Right cardiac atrium (tissue), 5 donors: ENCODE data around the gene OLFML2A. TPM values are rescaled to one million over a fixed set of nuclear protein-coding genes. Genes with fewer than 3 reads are reported as not detected.

Experiments
- ATAC-seq, 2 donors: fragments of 200-7000 bp; cut with Tn5 transposase; one replicate each; pipeline versions ENCODE4 v1.8.0 to v1.9.1; 2020; ENCODE audit warnings: moderate library complexity in 2 of 2, mild to moderate bottlenecking in 1 of 2
- DNase-seq, 3 donors: peaks; one replicate each; pipeline ENCODE4 v3.0.0-alpha.2; 2020
- H3K27ac ChIP-seq: one replicate; pipeline ENCODE4 v1.5.1; 2013; ENCODE audit warnings: mild to moderate bottlenecking, low read length, control low read depth, moderate library complexity
- H3K27me3 ChIP-seq: one replicate; pipeline ENCODE4 v1.6.1; 2013; ENCODE audit not compliant: control insufficient read depth, insufficient read depth
- H3K4me1 ChIP-seq: one replicate; pipeline ENCODE4 v1.6.1; 2013; ENCODE audit warnings: low read length; ENCODE audit not compliant: control insufficient read depth, insufficient read depth
- H3K4me3 ChIP-seq: one replicate; pipeline ENCODE4 v1.5.1; 2013; ENCODE audit warnings: low read length, control low read depth
- H3K9me3 ChIP-seq: one replicate; pipeline ENCODE4 v1.6.1; 2013; ENCODE audit warnings: low read length; ENCODE audit not compliant: control insufficient read depth
- WGBS: extraction: QIAGEN DNeasy Blood & Tissue Kit; methylation state at CpG from one replicate; pipeline ENCODE4 v1.1.7; 2013; 5-methylcytosine and 5-hydroxymethylcytosine counted together
- intact Hi-C, 4 donors: fragments of 100-400 bp; cut with DNase I; formaldehyde crosslinking; loops; one replicate each; pipeline versions ENCODE4 v1.11.0 to v1.14.0; 2022 to 2023
- polyA plus RNA-seq: library from polyadenylated mRNA; stranded (reverse); fragments of 200-250 nt; gene quantifications from one replicate; pipeline ENCODE4 v1.2.3, GENCODE V29; 2013
- total RNA-seq, 4 donors: library from RNA; stranded (reverse); fragmentation: NEBNext Ultra II Directional; extraction: Animal tissue kit (Norgen Biotek cat#: 25700); gene quantifications; one replicate each; pipeline ENCODE4 v1.2.1, GENCODE V29; 2021
- donor health status: healthy with polysubstance abuse.
- donor health status: DM: no; HTN: yes; CAD: no.
- donor health status: DM: no; HTN: no; CAD: no.
- donor health status: DM: no; HTN: yes; CAD: no; lungs with severe emphysema.
- donor health status: DM: yes; HTN: yes; CAD: no.

The OLFML2A gene
- total and polyA plus RNA-seq, 5 donors, result 15.1 to 34.4 (median 28.7) TPM

DNA sequence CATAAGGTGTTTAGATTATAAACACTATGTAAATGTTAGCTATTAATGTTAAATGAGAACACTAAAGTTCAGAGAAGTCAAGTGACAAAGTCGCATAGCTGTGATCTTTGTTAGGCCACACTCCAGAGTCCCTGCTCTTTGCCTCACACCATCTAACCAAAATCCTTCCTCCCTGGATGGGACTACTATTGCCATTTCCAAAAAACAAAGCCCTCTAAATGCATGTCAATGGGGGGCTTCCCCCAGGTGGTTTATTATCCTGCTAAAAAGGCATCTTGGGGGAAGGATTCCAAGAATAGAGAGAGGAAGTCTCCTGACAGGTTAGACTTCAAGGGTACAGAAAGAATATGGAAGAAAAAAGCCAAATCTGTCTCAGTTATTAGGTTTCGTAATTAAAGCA lies 16.2 kb upstream of the OLFML2A start:
- ATAC-seq (no peak), DNase-seq (no peak)
- H3K9me3 ChIP-seq, result no peaks in the 10 kb centered on the region
- H3K4me1 ChIP-seq, result no peaks in the 10 kb centered on the region
- intact Hi-C loops, result no loop called here
- no peaks in the 10 kb centered on the region for H3K27me3 ChIP-seq
- H3K4me3 ChIP-seq, result no peak overlapping the region
- H3K27ac ChIP-seq, result no peak overlapping the region
- 97% methylated on average over 2 of the region's 2 CpGs for WGBS

DNA sequence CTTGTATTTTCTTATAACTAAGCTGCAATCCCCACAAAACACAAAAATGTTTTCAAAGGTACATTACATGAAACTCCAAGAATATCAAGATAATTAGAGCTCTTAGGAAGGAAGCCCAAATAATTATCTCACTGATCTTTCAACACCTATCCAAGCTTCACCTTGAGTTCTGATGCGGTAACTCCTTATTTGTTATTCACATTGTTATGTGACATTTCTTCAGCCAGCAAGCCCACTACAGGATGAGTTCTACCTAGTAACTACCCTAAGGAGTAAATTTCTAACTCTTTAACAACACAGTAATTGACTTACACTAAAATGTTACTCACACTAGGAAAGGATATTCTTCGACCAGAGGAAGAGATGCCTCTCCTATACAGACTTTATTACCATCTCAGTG lies 15.7 kb upstream of the OLFML2A start:
- Histone ChIP-seq H3K27me3 (no peaks in the 10 kb centered on the region), H3K4me3 (no peak overlapping the region), H3K4me1 (no peaks in the 10 kb centered on the region), H3K9me3 (no peaks in the 10 kb centered on the region), H3K27ac (no peak overlapping the region)
- DNase-seq (no peak), ATAC-seq (no peak)
- 81% methylated on average over 2 of the region's 2 CpGs for WGBS
- intact Hi-C loops, result no loop called here

DNA sequence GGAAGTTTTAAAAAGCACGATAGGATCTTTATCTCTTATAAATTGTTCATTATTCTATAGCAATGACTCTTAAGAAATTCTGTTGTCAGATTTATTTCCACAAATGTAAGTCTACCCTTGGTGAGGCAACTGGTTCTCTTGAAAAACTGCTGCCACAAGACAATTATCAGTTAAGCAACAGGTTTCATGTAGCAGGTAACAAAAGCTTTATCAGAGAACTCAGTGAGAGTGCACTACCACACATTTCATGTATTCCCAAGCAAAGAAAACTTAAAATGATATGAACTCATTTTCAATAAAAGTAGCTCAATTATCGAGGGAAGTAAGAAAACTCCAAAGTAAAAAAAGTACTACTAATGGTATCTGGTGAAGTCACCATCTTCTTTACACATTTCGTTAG lies 15.2 kb upstream of the OLFML2A start:
- ATAC-seq, result no peak
- no peak for DNase-seq
- no peak overlapping the region for H3K27ac ChIP-seq
- no peaks in the 10 kb centered on the region for H3K4me1 ChIP-seq
- no peaks in the 10 kb centered on the region for H3K9me3 ChIP-seq
- intact Hi-C loops, result no loop called here
- no peak overlapping the region for H3K4me3 ChIP-seq
- 81% methylated on average over 3 of the region's 3 CpGs for WGBS
- no peaks in the 10 kb centered on the region for H3K27me3 ChIP-seq

DNA sequence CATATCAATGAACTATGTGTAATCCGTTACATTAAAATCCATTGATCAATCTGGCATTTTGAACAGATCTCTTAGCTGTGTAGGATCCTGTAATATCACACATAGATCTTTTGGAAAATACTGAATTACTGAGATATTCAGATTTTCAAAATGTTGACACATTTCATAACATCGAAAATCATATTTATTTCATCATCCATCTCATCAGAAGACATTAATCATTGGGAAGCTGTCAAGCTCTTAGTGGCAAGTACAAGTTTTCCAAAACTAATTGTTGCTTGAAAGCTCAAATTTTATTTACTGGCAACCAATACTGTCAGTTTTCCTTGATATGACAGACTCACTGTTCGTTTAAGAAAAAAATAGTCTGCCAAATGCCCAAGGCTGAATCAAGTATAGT lies 14.3 kb upstream of the OLFML2A start:
- no peak for DNase-seq
- intact Hi-C loops, result no loop called here
- no peak overlapping the region for H3K4me3 ChIP-seq
- H3K27me3 ChIP-seq, result peaks cover 3% of the 10 kb centered on the region
- H3K4me1 ChIP-seq, result no peaks in the 10 kb centered on the region
- no peak overlapping the region for H3K27ac ChIP-seq
- WGBS, result 89% methylated on average over 3 of the region's 3 CpGs
- no peaks in the 10 kb centered on the region for H3K9me3 ChIP-seq
- ATAC-seq, result no peak

DNA sequence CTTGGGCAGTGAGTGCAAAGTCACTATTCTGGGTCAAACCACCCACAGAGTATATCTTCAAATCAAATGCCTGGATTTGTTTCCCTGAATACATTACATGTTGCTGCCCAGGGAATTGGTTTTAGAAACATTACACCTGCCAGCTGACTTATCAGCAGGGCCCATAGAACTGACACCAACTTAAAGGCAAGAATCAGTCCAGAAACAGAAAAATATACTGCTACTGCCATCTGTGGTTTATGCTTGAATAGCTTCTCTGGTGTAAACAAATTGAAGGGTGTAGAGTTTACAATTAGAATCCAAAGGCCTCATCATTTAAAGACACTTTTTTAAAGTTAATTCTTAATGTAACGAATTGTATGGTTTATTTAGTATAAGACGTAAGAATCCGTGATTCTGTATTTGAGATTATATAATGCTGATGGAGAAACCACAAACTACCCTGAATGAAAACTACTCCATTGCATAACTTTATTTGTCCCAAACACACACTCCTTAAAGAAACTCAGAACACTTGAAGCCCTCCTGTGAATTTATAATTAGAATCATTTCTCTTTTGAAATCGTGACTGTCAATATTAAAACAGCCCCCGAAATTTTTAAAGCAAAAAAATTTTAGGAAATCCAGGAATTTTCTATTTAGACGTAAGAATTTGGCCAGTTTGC lies 12.0 kb upstream of the OLFML2A start:
- 80% methylated on average over 6 of the region's 6 CpGs for WGBS
- intact Hi-C loops, result no loop called here
- Histone ChIP-seq H3K27me3 (peaks cover 3% of the 10 kb centered on the region), H3K4me3 (no peak overlapping the region), H3K9me3 (no peaks in the 10 kb centered on the region), H3K4me1 (no peaks in the 10 kb centered on the region), H3K27ac (no peak overlapping the region)
- no peak for ATAC-seq
- no peak for DNase-seq

DNA sequence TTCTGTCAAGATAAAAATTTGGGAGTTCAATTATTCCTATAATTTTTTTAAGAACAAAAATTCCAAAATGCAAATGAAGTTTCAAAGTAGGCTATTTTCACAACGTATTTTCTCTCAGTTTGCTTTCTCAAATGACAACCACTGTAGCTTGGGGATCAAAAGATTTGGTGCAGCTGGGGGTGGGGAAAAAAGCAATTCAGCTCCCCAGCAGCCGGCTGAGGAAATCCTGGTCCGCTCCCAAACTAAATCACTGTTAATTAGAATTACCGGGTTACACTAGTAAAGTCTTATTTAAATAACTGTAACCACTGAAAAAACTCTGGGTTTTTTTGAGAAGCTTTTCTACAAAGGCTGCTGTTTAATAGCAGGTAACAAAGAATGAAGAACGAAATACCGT lies 11.5 kb upstream of the OLFML2A start:
- DNase-seq (no peak), ATAC-seq (no peak)
- Histone ChIP-seq H3K27ac (no peak overlapping the region), H3K4me3 (no peak overlapping the region), H3K4me1 (no peaks in the 10 kb centered on the region), H3K9me3 (no peaks in the 10 kb centered on the region), H3K27me3 (peaks cover 3% of the 10 kb centered on the region)
- intact Hi-C loops, result no loop called here
- 89% methylated on average over 6 of the region's 6 CpGs for WGBS

DNA sequence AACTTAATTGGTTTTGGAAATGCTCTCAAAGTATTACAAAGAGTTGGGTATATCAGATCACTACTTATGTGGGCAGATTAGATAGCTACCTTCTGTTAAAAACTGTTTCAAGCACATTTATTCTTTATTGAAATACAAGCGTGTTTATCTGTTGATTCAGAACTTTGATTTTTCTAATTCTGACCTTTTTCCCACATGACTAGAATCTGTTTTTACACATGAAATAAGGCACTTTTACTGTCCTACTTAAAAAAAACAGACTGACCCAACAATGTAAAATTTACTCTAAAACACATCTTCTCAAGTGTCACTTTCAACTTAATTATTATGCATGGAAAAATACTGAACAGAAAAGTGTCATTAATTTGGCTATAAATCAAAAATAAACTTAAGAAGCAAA lies 10.6 kb upstream of the OLFML2A start:
- no peak for DNase-seq
- Histone ChIP-seq H3K27ac (no peak overlapping the region), H3K4me1 (no peaks in the 10 kb centered on the region), H3K9me3 (no peaks in the 10 kb centered on the region), H3K4me3 (no peak overlapping the region), H3K27me3 (peaks cover 3% of the 10 kb centered on the region)
- no peak for ATAC-seq
- intact Hi-C loops, result no loop called here
- WGBS, result 94% methylated on average over 1 of the region's 1 CpG

DNA sequence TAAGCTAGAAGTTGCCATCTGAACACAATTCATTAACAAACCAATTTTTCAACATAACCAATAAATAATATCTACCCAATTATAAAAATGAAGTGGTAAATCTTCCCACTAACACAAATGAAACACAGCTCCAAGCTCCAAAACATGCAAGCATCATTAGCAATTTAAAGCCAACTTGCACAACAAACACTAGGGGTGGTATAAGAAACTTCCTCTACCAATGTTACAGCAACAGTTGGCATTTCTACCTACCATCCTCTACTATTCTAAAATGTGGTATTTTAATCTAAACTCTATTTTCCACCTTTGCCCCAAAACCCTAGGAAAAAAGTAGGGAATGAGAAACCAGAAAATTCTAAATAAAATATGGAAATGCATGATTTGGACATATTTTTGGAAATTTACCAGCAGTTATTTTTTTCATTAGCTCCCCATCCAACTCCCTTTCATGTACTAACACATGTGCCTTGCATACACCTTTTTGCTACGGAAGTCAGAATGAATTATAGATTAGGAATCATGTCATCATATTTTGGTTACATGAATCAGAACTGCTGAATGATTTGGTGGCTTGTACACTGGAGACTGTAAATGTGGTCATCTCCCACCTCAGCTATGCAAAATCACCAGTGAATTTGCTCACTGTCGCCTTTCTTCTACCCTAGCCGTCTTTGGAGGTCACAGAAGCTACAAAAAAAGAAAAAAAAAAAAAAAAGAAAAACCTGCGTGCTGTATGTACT lies 9.9 kb upstream of the OLFML2A start:
- no peak overlapping the region for H3K27ac ChIP-seq
- no peak overlapping the region for H3K4me3 ChIP-seq
- no peaks in the 10 kb centered on the region for H3K9me3 ChIP-seq
- H3K27me3 ChIP-seq, result peaks cover 3% of the 10 kb centered on the region
- WGBS, result 77% methylated on average over 4 of the region's 4 CpGs
- H3K4me1 ChIP-seq, result no peaks in the 10 kb centered on the region
- intact Hi-C loops, result no loop called here
- DNase-seq (no peak), ATAC-seq (no peak)

DNA sequence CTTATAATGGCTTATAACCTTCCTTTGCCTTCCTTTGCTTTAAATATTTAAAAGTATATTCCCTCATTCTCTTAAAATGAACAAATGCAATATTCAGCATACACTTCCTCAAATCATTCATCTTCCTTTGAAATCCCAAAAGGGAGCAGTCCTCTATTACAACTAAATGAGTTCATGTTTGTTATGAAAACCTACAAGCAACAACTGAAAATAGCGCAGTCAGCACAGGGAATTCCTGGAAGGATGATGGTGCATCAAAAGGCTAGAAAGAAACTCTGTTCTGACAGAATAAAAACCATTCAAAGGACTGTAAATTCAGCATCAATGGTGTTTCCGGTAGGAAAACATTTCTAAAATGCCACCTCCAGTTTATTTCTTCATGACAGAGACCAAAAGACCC lies 9.1 kb upstream of the OLFML2A start:
- H3K4me3 ChIP-seq, result no peak overlapping the region
- DNase-seq (no peak), ATAC-seq (no peak)
- intact Hi-C loops, result no loop called here
- no peak overlapping the region for H3K27ac ChIP-seq
- H3K4me1 ChIP-seq, result no peaks in the 10 kb centered on the region
- 70% methylated on average over 2 of the region's 2 CpGs for WGBS
- H3K27me3 ChIP-seq, result peaks cover 3% of the 10 kb centered on the region
- H3K9me3 ChIP-seq, result no peaks in the 10 kb centered on the region

DNA sequence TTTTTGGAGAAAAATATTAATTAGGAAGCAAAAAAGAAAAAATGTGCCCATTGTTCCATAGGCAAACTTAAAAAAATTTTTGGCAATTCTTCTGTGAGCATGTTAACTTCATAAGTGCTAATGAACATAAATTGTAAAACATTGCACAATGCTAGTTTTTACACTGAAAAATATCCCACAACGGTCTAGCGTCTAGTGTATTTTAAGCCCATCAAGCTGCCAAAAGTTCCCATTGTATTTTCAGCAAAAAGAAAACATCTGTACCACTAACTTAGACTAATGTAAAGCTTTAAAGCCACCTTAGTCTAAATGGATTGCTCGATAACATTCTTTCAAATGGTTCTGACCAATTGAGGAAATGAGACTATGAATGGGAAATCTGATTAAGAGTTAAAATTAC lies 8.6 kb upstream of the OLFML2A start:
- H3K9me3 ChIP-seq, result no peaks in the 10 kb centered on the region
- no peaks in the 10 kb centered on the region for H3K4me1 ChIP-seq
- H3K4me3 ChIP-seq, result no peak overlapping the region
- WGBS, result 68% methylated on average over 3 of the region's 3 CpGs
- ATAC-seq (no peak), DNase-seq (no peak)
- no peak overlapping the region for H3K27ac ChIP-seq
- intact Hi-C loops, result no loop called here
- peaks cover 3% of the 10 kb centered on the region for H3K27me3 ChIP-seq

DNA sequence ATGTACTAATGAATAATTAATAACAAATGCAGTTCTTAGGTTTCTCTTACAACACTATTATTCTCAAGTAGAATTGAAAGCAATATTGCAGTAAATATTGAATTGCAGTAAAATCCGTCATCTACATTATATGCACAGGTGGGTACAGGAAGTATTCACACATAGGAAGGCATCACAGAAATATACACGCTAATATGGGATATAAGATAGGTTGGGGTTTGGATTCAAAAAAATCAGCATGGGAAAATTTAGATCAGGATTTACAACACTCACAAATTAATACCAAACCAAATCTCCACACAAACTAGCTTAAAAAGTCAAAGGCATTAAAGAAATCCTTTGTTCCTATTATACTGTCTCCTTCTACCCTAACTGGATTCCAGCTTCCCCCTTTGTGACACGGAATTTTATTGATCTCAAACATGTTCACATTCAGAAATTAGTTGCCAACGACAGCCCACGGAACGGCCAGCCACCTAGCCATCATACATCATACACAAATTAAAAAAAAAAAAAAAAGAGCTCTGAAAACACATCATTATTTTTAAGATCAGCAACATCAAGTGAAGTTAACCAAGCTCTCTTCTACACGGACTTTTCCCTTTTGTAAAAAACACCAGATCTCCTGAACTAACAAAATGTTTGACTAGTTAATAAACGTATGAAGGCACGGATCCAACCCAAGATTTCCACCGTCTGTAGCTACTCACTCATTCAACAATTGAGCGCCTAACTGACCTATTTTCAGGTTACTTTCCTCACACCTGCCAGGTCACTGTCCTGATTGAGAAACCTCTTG lies 8.0 kb upstream of the OLFML2A start:
- intact Hi-C loops, result no loop called here
- DNase-seq (no peak), ATAC-seq (no peak)
- Histone ChIP-seq H3K27ac (no peak overlapping the region), H3K27me3 (peaks cover 3% of the 10 kb centered on the region), H3K4me1 (no peaks in the 10 kb centered on the region), H3K4me3 (peak overlapping the region; percentile 71), H3K9me3 (no peaks in the 10 kb centered on the region)
- 50% methylated on average over 11 of the region's 11 CpGs for WGBS
